Amygdala (tissue), 56 donors: ENCODE measurements around the gene AGAP1.

ENCODE experiments used
- DNase-seq, 56 donors: peaks; one replicate each; lab custom pipeline; 2025; lab: John Stamatoyannopoulos, UW

Gene AGAP1

DNA sequence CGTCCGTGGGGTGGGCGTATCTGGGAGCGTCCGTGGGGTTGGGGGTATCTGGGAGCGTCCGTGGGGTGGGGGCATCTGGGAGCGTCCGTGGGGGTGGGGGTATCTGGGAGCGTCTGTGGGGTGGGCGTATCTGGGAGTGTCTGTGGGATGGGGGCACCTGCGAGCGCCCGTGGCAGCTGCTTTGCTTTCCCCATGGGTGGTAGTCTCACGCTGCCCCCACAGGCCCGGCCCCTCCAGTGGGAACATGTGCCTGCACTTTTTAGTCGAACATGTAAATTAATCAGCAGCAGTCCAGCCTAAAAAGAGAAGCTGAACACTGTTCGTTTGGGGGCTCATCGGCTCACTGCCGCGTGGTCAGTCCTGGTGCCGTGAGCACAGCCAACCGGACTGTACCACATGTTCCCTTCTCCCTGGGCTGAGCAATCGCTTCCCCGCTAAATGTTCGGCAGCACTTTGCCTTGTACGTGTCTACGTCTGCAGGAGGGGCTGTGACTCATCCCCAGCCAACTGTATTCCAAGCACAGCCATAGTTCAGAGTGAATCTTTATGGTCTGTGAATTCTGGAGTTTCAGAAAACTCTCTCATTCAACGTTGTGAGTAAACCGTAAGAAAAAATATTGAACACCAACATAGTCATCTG is 271.5 kb downstream of the AGAP1 start:
- DNase-seq, result peak in 25 of 56 donors; percentile 10 to 65 (median 39)

DNA sequence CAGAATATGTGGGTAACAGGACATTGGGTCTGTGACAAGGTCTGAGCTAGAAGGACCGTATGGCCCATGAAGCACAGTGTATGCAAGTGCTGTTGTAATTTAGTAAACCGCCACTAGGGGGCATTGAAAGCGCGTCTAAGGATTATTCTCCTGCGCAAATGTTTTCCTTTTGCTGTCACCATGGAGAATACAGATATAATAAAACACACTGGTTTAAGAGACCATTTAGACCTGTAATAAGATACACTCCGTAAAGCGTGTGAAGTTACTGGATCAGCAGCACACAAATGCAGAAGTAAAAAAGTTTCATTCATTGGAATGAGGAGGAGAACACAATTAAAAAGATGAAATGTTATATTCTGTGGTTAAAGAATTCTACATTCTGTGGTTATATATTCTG is 272.4 kb downstream of the AGAP1 start:
- peak in 34 of 56 donors; percentile 13 to 85 (median 34) for DNase-seq

DNA sequence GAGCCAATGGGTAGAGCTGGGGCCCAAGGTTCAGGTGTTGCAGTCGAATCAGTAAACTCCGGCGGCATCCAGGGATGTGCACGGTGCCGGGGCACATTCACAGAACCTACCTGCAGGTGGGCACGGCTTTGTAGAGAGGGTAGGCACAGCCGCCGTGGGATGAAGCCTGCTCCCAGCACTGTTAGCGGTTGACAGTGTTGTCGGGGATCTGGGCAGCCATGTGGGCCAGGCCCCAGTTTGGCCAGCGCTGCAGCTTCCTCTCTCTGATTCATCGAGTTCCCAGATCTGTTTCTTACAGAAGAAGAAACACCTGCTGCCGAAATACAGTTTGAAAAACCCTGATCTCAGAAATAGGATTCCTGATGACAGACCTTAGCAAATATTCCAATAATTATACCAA is 274.8 kb downstream of the AGAP1 start:
- DNase-seq, result no peak

DNA sequence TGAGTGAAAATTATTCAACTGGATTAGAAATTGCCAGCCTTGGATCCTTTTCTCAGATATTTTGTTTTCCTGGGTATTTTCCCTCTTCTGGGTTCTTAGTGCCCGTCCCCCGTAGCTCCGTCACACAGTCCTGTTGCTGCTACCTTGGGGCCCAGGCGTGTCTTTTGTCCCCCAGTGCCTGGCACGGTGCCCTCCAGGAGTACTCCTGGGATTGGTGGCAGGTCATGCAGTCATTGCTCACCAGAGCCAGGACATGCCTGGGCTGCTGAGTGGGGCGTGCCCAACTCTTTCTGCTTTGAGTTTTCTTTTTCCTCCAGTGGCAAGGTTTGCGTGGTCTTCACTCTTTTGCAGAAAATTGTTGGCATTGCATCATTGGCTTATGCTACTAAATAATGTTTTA is 275.2 kb downstream of the AGAP1 start:
- DNase-seq, result peak in 1 of 56 donors; percentile 21

DNA sequence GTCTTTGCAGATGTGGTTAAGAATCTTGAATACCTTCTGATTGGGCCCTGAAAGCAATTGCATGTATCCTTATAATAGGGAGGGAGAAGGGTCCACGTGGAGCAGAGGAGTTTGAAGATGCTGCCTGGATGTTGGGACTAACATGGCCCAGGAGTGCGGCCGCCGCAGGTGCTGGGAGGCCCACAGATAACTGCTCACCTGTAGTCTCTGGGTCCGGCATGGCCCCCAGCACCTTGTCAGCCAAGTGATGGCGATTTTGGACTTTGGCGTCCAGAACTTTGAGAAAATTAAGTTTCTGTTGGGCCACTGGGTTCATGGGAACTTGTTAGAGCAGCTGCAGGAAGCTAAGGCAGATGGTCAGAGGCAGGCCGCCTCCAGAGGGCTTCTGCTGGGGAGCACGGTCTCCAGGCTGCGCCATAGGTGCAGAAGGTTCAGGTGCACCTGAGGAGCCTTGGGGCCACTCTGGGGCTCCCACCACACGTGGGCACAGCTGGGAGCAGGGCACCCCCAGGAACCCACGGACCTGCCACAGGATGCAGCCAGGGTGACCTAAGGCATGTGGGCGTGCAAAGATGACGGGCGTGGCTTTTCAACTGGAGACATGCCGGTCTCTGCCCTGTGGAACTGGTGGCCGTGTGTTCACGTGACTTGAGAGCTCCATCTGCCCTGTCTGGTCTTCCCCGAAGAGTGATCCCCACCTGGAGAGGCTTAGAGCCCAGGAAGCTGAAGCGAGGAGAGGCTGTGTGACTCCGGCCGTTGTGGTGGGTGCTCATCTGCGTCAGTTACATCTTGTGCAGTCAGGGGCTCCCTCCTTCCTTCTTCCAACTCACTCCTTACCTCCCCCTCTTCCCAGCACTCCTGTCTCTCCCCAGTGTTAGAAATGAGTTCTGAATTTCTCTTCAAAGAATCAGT is 277.3 kb downstream of the AGAP1 start:
- DNase-seq, result no peak

DNA sequence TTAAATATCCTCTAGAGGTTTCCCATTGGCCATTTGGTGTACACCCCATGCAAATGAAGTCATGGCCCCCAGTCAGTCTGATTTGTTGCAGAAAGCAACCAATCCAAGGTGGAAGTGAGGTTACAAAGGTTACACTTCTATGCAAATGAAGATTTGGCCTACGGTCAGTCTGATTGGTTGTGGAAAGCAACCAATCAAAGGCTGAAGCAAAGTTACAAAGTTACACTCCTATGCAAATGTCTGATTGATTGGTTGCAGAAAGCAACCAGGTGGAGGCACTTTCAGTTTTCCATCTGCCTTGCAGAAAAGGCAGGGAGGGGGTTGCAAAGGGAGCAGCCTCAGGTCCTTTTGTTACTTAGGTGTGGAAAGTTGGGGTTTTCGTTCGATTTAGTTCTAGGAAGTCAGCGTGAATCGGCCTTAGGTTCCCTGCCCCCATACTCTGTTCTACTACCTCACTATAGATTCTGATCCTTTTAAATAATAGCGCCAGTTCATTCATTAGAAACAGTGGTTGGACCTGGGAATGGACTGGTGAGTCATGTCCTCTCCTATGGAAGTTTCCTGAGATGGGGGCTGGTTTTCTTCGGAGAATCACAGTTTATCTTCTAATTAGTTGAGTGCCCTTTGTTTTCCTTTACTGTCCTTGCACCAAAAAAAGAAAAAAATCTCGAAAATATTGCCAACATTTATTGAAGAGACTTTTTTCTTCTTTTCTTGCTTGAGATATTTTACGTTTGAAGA is 279.5 kb downstream of the AGAP1 start:
- no peak for DNase-seq

DNA sequence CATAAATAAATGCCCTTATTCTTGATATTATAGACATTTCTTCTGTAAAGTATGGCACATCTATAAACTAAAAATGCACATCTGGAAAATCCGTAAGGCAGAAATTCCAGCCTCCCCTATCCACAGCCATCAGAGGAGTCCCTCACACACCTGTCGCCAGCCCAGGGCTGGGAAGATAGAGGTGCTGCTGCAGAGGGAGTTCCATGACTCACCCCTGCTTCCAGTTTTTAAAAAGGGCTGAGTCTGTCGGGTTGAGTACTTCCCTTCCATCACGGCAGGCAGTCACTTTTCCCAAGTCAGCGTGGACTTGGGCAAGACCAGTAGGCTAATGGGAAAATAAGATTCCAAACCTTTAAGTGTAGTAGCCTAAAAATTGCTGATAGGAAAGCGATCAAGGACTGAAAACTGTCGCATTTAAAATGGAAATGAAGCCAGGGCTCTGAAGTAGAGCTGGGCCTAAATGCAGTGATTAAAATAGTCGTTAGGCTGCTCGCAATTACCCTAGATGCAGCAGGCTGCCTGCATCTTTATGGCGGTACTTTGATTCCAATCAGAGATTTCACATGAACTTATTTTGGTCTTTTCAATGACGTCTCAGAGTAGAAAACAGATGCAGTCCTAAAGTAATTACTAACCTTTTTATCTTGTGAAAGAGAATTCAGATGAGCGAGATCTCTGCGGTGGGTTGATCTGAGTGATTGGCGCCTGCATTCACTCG is 280.5 kb downstream of the AGAP1 start:
- no peak for DNase-seq

DNA sequence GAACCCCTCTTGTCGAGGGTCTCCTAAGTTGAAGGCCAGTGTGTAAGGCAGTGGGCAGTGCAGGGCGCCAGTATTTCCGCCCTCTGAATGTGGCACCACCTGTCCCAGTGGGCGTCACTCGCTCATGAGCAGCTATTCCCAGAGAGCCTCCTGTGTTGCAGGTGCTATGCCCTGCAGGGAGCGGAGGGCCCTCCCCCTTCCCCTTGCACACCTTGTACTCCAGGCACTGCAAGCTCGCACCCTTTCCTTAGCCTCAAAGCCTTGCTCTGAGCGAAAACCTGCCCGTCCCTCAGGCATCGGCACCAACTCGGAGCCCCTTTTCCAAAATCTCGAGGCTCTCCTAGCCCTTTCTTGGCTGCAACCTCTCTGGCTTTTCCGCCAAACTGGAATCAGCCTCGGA is 282.7 kb downstream of the AGAP1 start:
- DNase-seq, result no peak

DNA sequence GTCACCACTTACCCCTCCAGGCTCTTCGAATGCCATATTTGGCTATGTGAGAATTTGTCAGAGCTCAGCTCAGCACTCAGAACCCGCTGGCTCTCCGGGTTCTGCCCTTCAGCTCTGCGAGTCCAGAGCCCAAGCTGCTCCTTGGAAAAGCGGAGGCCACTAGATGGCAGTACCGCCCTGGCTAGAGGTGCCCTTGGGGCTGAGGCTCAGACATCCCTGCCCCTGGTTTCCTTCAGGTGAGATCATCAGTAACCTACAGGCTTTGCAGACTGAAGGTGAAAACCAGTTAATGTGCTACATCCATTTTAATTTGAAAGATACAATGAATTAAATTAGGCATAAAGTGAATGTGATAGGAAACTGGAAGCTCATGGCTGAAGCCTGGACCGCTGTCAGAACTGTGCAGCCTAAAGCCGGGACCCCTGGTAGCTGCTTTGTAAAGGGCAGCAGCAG is 285.6 kb downstream of the AGAP1 start:
- peak in 37 of 56 donors; percentile 11 to 74 (median 38) for DNase-seq

DNA sequence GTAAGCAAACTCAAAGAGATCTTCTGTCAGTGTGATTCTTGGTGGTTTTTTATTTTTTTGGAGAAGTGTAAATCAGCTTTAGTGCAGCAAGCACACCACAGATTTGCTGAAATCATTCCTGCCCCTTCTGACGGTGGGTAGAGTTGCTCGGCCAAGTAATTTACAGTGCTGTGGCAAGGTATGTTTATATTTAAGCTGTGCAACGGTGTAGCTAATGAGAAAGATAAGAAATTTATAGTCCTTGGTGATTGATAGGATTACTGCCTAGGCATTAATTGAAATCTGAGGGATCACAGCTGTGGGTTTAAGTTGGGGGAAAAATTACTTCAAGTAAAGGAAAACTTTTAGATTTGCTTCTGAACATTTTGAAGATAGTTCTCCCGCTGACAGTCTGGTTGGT is 286.6 kb downstream of the AGAP1 start:
- no peak for DNase-seq

DNA sequence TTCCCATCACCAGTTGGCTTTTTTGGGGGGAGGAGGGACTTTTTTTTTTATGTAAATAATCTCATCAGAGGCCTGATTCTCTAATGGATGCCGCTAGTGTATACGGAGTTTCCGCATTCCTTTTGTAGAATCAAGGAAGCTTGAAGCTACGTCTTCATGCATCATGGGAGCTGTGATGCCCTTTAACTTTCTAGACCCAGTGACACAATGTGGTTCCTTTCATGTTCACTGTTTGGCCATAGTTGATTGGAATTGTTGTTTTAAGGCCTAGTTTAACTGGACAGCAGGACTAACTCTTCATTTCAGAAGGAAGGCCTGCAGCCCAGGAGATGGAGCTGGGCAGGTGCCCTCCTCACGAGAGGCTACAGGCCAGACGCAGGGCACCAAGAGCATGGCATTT is 287.9 kb downstream of the AGAP1 start:
- DNase-seq, result no peak

DNA sequence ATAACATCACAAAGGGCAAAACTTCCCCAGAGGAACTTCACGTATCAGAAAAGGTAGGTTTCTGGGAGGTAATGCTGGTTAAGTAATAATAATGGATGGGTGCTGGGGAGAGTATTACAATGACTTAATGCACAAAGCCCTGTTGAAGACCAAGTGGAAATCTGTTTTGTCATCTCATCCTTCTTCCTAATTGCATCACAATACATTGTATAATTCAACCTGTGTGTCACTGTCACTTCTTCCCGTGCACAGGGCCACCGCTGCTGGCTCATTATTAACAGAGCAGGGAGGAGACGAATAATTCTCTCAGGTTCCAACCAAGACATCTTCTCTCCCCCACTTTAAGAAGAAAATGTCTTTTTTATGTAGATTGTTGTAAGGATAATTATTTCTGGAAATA is 290.9 kb downstream of the AGAP1 start:
- DNase-seq, result no peak

DNA sequence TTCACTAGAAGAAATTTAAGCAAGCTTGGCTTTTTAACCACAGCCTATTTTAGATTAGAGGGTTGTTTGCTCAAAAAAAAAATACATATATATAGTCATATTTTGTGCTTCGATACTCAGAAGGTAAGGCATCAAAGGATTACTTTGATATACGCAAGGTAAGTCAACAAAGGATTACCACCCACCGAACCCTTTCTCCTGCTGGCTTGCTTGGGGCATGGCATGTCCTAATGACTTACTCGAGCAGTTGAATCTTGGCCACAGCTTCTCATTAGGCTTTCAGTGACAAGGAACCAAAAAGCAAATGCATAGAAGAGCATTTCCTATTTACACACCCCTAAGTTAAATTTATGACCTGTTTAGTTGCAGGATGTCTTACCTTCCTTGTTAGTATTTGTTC is 295.7 kb downstream of the AGAP1 start:
- DNase-seq, result no peak

DNA sequence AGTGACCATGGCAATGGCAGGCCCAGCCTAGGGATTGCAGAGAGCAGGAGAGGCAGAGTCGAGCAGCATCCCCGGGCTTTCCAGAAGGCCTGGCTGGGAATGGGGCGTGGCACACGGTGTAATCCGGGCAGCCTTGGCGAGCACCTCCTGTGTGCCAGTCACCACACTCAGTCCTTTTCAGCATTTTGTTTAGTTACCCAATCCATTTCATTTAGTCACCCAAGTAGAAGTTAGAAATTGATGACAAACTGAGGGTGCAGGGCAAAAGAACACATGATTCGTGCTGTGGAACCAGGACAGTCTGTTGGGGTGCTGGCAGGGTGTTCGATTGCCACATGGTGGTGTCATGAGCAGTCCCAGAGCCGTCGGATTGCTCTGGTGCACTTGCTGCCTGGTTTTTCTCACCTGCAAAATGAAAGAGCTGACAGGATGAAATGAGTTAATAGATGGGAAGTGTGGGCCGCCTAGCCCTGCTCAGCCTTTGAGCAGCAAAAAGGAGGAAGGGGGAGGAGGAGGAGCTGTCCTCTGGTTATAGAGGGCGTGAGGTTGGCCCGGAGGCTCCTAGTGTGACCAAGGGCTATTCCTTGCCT is 299.4 kb downstream of the AGAP1 start:
- peak in 1 of 56 donors; percentile 9 for DNase-seq

DNA sequence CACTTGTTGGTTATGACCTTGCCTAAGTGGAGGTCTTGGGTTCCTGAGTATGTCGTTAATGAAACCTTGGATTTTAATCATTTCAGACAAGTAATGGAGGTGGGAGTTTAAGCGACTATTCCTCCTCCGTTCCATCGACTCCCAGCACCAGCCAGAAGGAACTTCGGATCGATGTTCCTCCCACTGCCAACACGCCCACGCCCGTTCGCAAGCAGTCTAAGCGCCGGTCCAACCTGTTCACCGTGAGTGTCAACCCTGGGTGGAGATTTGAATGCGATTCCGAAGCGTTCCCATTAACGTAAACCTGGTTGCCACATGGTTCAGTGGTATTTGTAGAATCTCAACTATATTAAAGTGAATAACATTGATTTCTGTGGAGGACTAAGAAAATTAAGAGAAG is 305.4 kb downstream of the AGAP1 start:
- no peak for DNase-seq

DNA sequence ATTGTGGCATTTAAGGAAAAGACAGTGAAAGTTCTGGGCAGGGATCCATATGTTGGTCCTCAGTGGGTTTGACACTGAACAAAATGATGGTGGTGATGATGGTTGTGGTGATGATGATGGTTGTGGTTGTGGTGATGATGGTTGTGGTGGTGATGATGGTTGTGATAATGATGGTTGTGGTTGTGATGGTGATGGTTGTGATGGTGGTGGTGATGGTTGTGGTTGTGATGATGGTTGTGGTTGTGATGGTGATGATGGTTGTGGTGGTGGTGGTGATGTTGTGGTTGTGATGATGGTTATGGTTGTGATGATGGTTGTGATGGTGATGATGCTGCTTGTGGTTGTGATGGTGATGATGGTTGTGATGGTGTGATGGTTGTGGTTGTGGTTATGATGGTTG is 308.7 kb downstream of the AGAP1 start:
- no peak for DNase-seq

DNA sequence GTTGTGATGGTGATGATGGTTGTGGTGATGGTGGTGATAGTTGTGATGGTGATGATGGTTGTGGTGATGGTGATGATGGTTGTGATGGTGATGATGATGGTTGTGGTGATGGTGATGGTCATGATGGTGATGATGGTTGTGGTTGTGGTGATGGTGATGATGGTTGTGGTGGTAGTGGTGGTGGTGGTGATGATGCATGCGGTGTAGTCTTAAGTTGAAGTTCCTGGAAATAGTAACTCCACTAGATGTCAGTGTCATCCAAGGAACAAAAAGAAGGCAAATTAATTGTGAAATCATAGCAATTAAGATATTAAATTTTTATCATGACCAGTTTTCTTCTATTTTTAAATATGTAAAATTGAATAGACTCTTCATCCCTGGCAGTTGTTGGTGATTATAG is 309.2 kb downstream of the AGAP1 start:
- DNase-seq, result no peak

DNA sequence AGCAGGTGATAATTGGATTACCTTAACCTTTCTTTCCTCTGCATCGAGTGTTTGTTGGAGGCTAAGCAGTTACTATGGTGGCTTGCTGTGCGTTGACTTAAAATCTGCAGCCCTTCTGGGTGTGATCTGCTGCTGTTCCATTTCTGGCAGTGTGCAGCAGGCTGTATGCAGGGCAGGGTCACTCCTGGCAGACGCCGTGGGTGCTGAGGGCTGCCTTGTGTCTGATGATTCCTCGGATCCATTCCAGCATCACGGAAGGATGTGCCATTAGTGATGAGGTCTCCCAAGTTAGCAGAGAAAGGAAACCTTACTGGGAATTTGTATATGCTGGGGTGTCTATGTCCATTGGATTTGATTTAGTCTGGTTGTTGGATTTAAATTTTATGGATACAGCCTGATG is 310.8 kb downstream of the AGAP1 start:
- DNase-seq, result no peak

DNA sequence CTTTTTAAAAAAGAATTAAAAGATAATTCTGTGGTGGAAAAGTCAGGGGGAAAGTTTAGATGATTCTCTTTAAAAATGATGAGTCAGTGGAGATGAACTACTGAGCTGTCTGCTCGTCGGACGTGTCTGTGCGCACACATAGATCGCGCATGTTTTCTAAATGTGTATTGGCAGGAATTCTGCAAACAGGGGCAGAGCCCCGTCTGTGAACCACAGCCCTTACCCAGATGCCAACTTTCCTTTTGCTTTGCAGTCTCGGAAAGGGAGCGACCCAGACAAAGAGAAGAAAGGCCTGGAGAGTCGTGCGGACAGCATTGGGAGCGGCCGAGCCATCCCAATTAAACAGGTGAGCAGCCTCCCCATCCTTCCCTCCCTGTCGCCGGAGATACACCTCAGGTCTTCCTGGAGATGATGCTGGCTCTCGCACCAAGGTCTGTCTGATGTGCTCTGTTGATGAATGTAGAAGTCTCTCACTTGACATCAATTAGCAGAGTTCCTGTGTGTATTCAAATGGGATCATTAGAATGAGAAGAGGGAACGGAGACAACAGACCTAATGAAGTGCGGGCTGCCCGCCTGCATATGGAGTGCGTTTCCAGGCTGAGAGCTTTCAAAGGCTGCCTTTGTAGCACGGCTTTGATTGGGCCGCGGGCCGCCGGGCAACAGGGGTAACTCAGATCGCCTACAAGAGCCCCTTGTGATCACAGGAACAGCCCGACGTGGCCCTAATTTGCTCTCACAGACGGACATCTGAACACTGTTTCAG is 313.3 kb downstream of the AGAP1 start:
- DNase-seq, result peak in 40 of 56 donors; percentile 4 to 76 (median 41)
